Endothelial cell of umbilical vein (primary cell): ENCODE measurements around the gene SLC30A2. TPM values are rescaled to one million over a fixed set of nuclear protein-coding genes. Genes with fewer than 3 reads are reported as not detected.

Experiments used
- BruUV-seq: library from RNA; stranded (reverse); fragments of 400-500 nt; replicated peaks from 2 replicates; lab custom pipeline; 2021; lab: Mats Ljungman, UMichigan
- CTCF ChIA-PET: fragments of 300-600, 350-600 bp; sonication (Branson Sonifier 250); formaldehyde crosslinking; loops from one replicate; lab custom pipeline; 2021; ENCODE audit warnings: antibody characterized with exemption, inconsistent platforms; lab: Charles Lee
- POLR2A ChIA-PET: fragments of 300-600, 350-600 bp; sonication (Branson Sonifier 250); formaldehyde crosslinking; loops from one replicate; lab custom pipeline; 2021; ENCODE audit warnings: antibody characterized with exemption, inconsistent platforms; lab: Charles Lee
- DNase-seq: peaks from one replicate; pipeline ENCODE4 v3.0.0-alpha.2; 2011; ENCODE audit warnings: low read depth, low spot score
- FAIRE-seq: peaks from 2 replicates; lab custom pipeline; 2011; peaks lifted over from hg19 to GRCh38; lab: Jason Lieb, UNC
- H2AFZ ChIP-seq: 2 replicates; pipeline ENCODE4 v1.6.0; 2012; ENCODE audit warnings: low read depth, low read length, control low read depth, inconsistent platforms
- H3K27ac ChIP-seq: 2 replicates; pipeline ENCODE4 v1.5.1; 2011; ENCODE audit warnings: low read depth, mild to moderate bottlenecking, control low read depth, low read length, moderate library complexity; ENCODE audit not compliant: insufficient read depth
- H3K27me3 ChIP-seq, 2 experiments: 2 replicates each; pipeline versions ENCODE4 v1.6.0 to v1.6.1; 2011; ENCODE audit warnings: low read length in 2 of 2, mixed read lengths in 1 of 2; ENCODE audit not compliant: control insufficient read depth in 2 of 2, insufficient read depth in 2 of 2
- H3K36me3 ChIP-seq, 2 experiments: 2 replicates in 1 of 2; 3 replicates in 1 of 2; pipeline ENCODE4 v1.5.1; 2011; ENCODE audit warnings: low read length in 2 of 2, mild to moderate bottlenecking in 1 of 2, moderate library complexity in 1 of 2; ENCODE audit not compliant: control insufficient read depth in 2 of 2, insufficient read depth in 2 of 2; ENCODE audit errors: extremely low read depth in 1 of 2
- H3K4me1 ChIP-seq: 3 replicates; pipeline ENCODE4 v1.5.1; 2011; ENCODE audit warnings: mild to moderate bottlenecking, low read length; ENCODE audit not compliant: control insufficient read depth, insufficient read depth; ENCODE audit errors: extremely low read depth
- H3K4me2 ChIP-seq: 2 replicates; pipeline ENCODE4 v1.6.1; 2011; ENCODE audit warnings: low read length, control low read depth, mixed read lengths; ENCODE audit not compliant: insufficient read depth
- H3K4me3 ChIP-seq, 3 experiments: fragments of 200-600 bp in 1 of 3; sonication (generic), shearing (Covaris generic) in 1 of 3; replicated peaks in 1 of 3; 2 replicates each; pipeline ENCODE4 v1.5.1; 2011 to 2016; ENCODE audit warnings: control low read depth in 3 of 3, low read length in 3 of 3, mild to moderate bottlenecking in 2 of 3, inconsistent platforms in 1 of 3, low read depth in 1 of 3, moderate library complexity in 1 of 3; ENCODE audit not compliant: insufficient read depth in 1 of 3
- H3K79me2 ChIP-seq: 2 replicates; pipeline ENCODE4 v1.6.0; 2012; ENCODE audit warnings: low read length, inconsistent platforms; ENCODE audit not compliant: control insufficient read depth, insufficient read depth
- H3K9ac ChIP-seq: replicated peaks from 2 replicates; pipeline ENCODE3; 2011; ENCODE audit warnings: low read length, control low read depth; ENCODE audit not compliant: insufficient read depth; ENCODE audit errors: extremely low read depth
- H3K9me1 ChIP-seq: replicated peaks from 3 replicates; pipeline ENCODE4 v1.6.0; 2011; ENCODE audit warnings: mild to moderate bottlenecking, low read length; ENCODE audit not compliant: control insufficient read depth, insufficient read depth; ENCODE audit errors: extremely low read depth
- H3K9me3 ChIP-seq: replicated peaks from 2 replicates; pipeline ENCODE4 v1.5.1; 2012; ENCODE audit warnings: low read length, inconsistent platforms; ENCODE audit not compliant: control insufficient read depth, insufficient read depth
- H4K20me1 ChIP-seq: replicated peaks from 2 replicates; pipeline ENCODE3; 2011; ENCODE audit warnings: mild to moderate bottlenecking, low read length; ENCODE audit not compliant: control insufficient read depth, insufficient read depth; ENCODE audit errors: extremely low read depth
- EZH2 ChIP-seq: IDR thresholded peaks from 2 replicates; pipeline ENCODE4 v1.6.1; 2012; ENCODE audit warnings: borderline replicate concordance, low read depth, mild to moderate bottlenecking, moderate library complexity, low read length, inconsistent platforms; ENCODE audit not compliant: severe bottlenecking
- FOS ChIP-seq: IDR thresholded peaks from 2 replicates; pipeline ENCODE4 v1.6.1; 2011; ENCODE audit warnings: mild to moderate bottlenecking, low read length, moderate library complexity, borderline replicate concordance; ENCODE audit not compliant: insufficient read depth
- GATA2 ChIP-seq: IDR thresholded peaks from 2 replicates; pipeline ENCODE4 v1.7.0; 2011; ENCODE audit warnings: low read depth, mild to moderate bottlenecking, moderate library complexity, mixed read lengths, low read length; ENCODE audit not compliant: insufficient read length, insufficient read depth
- JUN ChIP-seq: IDR thresholded peaks from 2 replicates; pipeline ENCODE4 v1.6.1; 2011; ENCODE audit warnings: borderline replicate concordance, low read depth; ENCODE audit not compliant: insufficient read length, insufficient read depth
- MYC ChIP-seq: IDR thresholded peaks from one replicate; pipeline ENCODE4 v1.6.1; 2011; ENCODE audit warnings: mild to moderate bottlenecking, low read depth, low read length
- POLR2A ChIP-seq: IDR thresholded peaks from 2 replicates; pipeline ENCODE4 v1.6.1; 2012; ENCODE audit warnings: low read depth, mild to moderate bottlenecking, control low read depth, low read length
- POLR2AphosphoS5 ChIP-seq: IDR thresholded peaks from 2 replicates; pipeline ENCODE4 v1.6.1; 2012; ENCODE audit warnings: low read depth, mild to moderate bottlenecking, control low read depth, low read length, moderate library complexity; ENCODE audit not compliant: insufficient read depth
- dilution Hi-C: fragments of 300-500 bp; cut with MboI; formaldehyde crosslinking; loops from one replicate; pipeline ENCODE4 v1.15.0; 2019; ENCODE audit warnings: low sequenced_read_pairs; ENCODE audit not compliant: extremely low pct_ligation_motif_present
- intact Hi-C: fragments of 100-400 bp; cut with micrococcal nuclease; formaldehyde crosslinking; loops from one replicate; pipeline ENCODE4 v1.10.0; 2022
- polyA plus RNA-seq, 4 experiments: library from polyadenylated mRNA; depleted of rRNA in 3 of 4; stranded (reverse) in 3 of 4; unstranded in 1 of 4; fragments of >200 nt; gene quantifications; 2 replicates each; pipeline versions ENCODE4 v1.2.1 to v1.2.3, GENCODE V29; 2011 to 2012; ENCODE audit warnings: missing spikeins in 1 of 4
- total RNA-seq: library from RNA; stranded (reverse); gene quantifications from 2 replicates; pipeline ENCODE4 v1.2.3, GENCODE V29; 2021
- TF ChIP-seq, protein P1 (sequence below): IDR thresholded peaks from 2 replicates; pipeline ENCODE4 v1.6.1; 2011; ENCODE audit not compliant: insufficient read depth, insufficient read length
- TF ChIP-seq, protein P2 (sequence below), 2 donors: IDR thresholded peaks; 1 replicate in 1 of 2; 2 replicates in 1 of 2; pipeline ENCODE4 v1.5.1; 2011; ENCODE audit warnings: low read length in 2 of 2, mild to moderate bottlenecking in 2 of 2, moderate library complexity in 2 of 2, control low read depth in 1 of 2, inconsistent platforms in 1 of 2, low read depth in 1 of 2; ENCODE audit not compliant: insufficient read depth in 1 of 2; ENCODE audit errors: extremely low read depth in 1 of 2

Gene SLC30A2
- total and polyA plus RNA-seq, 2 donors (not counting 3 experiments of a cell fraction or from before 2014, with no cell fraction given) = not detected

GRCh38 chr1:26070296-26070962 lies 24.5 kb upstream of the SLC30A2 start:
- intact Hi-C loops = no loop called here
- Histone ChIP-seq H2AFZ (no peak overlapping the region), H3K9me1 (no peaks in the 10 kb centered on the region), H3K27me3 (peaks cover 0 to 4% of the 10 kb centered on the region in 2 experiments), H3K4me1 (no peaks in the 10 kb centered on the region), H3K4me2 (no peak overlapping the region), H3K9ac (no peak overlapping the region), H3K79me2 (no peaks in the 10 kb centered on the region), H3K27ac (no peak overlapping the region), H3K36me3 (no peaks in the 10 kb centered on the region), H3K4me3 (no peak overlapping the region), H4K20me1 (no peaks in the 10 kb centered on the region), H3K9me3 (no peaks in the 10 kb centered on the region)
- ChIA-PET POLR2A (no interaction called here), CTCF (interaction anchor here (0.5 to 1.5 kb wide), 4 partner anchors 10 to 74 kb away, joined by 3 to 5 read pairs (median 3); no protein-coding TSS in a partner anchor)
- no TSS peak for BruUV-seq
- no peak for FAIRE-seq
- no peak for DNase-seq
- dilution Hi-C loops = no loop called here
- TF ChIP-seq FOS (peak; percentile 17), JUN (no peak), MYC (no peak), GATA2 (no peak)
- TF ChIP-seq, protein P1, sequence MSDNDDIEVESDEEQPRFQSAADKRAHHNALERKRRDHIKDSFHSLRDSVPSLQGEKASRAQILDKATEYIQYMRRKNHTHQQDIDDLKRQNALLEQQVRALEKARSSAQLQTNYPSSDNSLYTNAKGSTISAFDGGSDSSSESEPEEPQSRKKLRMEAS = no peak

GRCh38 chr1:26069941-26070295 lies 24.0 kb upstream of the SLC30A2 start:
- POLR2A ChIA-PET = no interaction called here
- no peaks in the 10 kb centered on the region for H4K20me1 ChIP-seq
- CTCF ChIA-PET = interaction anchor here (1.1 to 1.5 kb wide), 2 partner anchors 10 to 33 kb away, joined by 3 to 5 read pairs; no protein-coding TSS in a partner anchor

More at GRCh38 chr1:26069941-26070295, 24.0 kb upstream of the SLC30A2 start:
- no TSS peak for BruUV-seq
- Histone ChIP-seq H2AFZ (no peak overlapping the region), H3K9ac (no peak overlapping the region), H3K9me1 (no peaks in the 10 kb centered on the region), H3K4me3 (no peak overlapping the region), H3K4me2 (no peak overlapping the region), H3K4me1 (no peaks in the 10 kb centered on the region), H3K79me2 (no peaks in the 10 kb centered on the region), H3K9me3 (no peaks in the 10 kb centered on the region), H3K27me3 (peaks cover 0 to 4% of the 10 kb centered on the region in 2 experiments), H3K36me3 (no peaks in the 10 kb centered on the region), H3K27ac (no peak overlapping the region)
- no peak for FAIRE-seq
- no peak for DNase-seq
- dilution Hi-C loops (no loop called here), intact Hi-C loops (no loop called here)
- TF ChIP-seq JUN (no peak), FOS (no peak), GATA2 (no peak), POLR2AphosphoS5 (no peak), MYC (no peak), EZH2 (no peak), POLR2A (no peak)
- TF ChIP-seq, protein P1 = no peak
- TF ChIP-seq, protein P2, sequence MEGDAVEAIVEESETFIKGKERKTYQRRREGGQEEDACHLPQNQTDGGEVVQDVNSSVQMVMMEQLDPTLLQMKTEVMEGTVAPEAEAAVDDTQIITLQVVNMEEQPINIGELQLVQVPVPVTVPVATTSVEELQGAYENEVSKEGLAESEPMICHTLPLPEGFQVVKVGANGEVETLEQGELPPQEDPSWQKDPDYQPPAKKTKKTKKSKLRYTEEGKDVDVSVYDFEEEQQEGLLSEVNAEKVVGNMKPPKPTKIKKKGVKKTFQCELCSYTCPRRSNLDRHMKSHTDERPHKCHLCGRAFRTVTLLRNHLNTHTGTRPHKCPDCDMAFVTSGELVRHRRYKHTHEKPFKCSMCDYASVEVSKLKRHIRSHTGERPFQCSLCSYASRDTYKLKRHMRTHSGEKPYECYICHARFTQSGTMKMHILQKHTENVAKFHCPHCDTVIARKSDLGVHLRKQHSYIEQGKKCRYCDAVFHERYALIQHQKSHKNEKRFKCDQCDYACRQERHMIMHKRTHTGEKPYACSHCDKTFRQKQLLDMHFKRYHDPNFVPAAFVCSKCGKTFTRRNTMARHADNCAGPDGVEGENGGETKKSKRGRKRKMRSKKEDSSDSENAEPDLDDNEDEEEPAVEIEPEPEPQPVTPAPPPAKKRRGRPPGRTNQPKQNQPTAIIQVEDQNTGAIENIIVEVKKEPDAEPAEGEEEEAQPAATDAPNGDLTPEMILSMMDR (IDR thresholded peaks at IDR 0.05; ENCODE audit: extremely low read depth in 1 of 2, insufficient read depth in 1 of 2, low read depth in 1 of 2, low read length in 2 of 2) = no peak
